K562 (cell line): ENCODE results near the gene RIPPLY3.

Source experiments
- BCL6 ChIP-seq: fragments of 250-450 bp; sonication (Bioruptor Pico); IDR thresholded peaks from 2 replicates; pipeline ENCODE4 v1.4.0; 2020
- PML ChIP-seq: IDR thresholded peaks from 2 replicates; pipeline ENCODE4 v1.6.1; 2012; ENCODE audit warnings: low read length, inconsistent platforms
- POLR2A ChIP-seq: fragments of 450-650 bp; conservative IDR thresholded peaks from 2 replicates; pipeline ENCODE4 v1.6.1; 2016
- POLR2AphosphoS5 ChIP-seq: IDR thresholded peaks from 2 replicates; pipeline ENCODE4 v1.6.1; 2011; ENCODE audit warnings: mild to moderate bottlenecking, low read depth, low read length, moderate library complexity; ENCODE audit not compliant: control insufficient read depth, insufficient read depth
- ZC3H8 ChIP-seq: fragments of 450-650 bp; IDR thresholded peaks from 2 replicates; pipeline ENCODE4 v1.6.1; 2017
- TF ChIP-seq, protein P1 (sequence below), 2 experiments: fragments of 450-650 bp in 1 of 2; sonication (generic) in 1 of 2; formaldehyde crosslinking; conservative IDR thresholded peaks; 2 replicates each; pipeline versions ENCODE4 v1.4.0 to v1.8.1; 2020 to 2022; ENCODE audit warnings: mild to moderate bottlenecking in 1 of 2, missing genetic modification reagents in 1 of 2

- TF ChIP-seq POLR2A (peak; percentile 69), PML (no peak), BCL6 (no peak), ZC3H8 (no peak), POLR2AphosphoS5 (no peak; the same call in 1 of the 2 replicates)
- TF ChIP-seq, protein P1, sequence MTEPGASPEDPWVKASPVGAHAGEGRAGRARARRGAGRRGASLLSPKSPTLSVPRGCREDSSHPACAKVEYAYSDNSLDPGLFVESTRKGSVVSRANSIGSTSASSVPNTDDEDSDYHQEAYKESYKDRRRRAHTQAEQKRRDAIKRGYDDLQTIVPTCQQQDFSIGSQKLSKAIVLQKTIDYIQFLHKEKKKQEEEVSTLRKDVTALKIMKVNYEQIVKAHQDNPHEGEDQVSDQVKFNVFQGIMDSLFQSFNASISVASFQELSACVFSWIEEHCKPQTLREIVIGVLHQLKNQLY (CRISPR knock-in tag; conservative IDR thresholded peaks at IDR 0.05): no peak
Measured at GRCh38 chr21:36966066-36966820, 40.3 kb upstream of the RIPPLY3 start, which contains the start of gene HLCS.
